ENCODE data around the gene GPC5.

GRCh38 chr13:91491980-91492379 lies 93.6 kb downstream of the GPC5 start:
- TF ChIP-seq CTCF (IDR thresholded peaks at IDR 0.05) = no peak
- no peak for TF ChIP-seq POLR2A (IDR thresholded peaks at IDR 0.05)
